AG09319 (cell line): Measurements from ENCODE around the gene P2RX6.
A peak's percentile ranks its signal among the peaks of the same experiment; 100 is the strongest.

Experiments
- DNase-seq: peaks from one replicate; pipeline ENCODE4 v3.0.0-alpha.2; 2010; ENCODE audit warnings: low read depth; ENCODE audit errors: extremely low read depth
- TF ChIP-seq, protein P1 (sequence below): IDR thresholded peaks from 2 replicates; pipeline ENCODE4 v1.5.1; 2011; ENCODE audit warnings: low read depth, mild to moderate bottlenecking, inconsistent platforms, low read length, moderate library complexity

Gene P2RX6

DNA sequence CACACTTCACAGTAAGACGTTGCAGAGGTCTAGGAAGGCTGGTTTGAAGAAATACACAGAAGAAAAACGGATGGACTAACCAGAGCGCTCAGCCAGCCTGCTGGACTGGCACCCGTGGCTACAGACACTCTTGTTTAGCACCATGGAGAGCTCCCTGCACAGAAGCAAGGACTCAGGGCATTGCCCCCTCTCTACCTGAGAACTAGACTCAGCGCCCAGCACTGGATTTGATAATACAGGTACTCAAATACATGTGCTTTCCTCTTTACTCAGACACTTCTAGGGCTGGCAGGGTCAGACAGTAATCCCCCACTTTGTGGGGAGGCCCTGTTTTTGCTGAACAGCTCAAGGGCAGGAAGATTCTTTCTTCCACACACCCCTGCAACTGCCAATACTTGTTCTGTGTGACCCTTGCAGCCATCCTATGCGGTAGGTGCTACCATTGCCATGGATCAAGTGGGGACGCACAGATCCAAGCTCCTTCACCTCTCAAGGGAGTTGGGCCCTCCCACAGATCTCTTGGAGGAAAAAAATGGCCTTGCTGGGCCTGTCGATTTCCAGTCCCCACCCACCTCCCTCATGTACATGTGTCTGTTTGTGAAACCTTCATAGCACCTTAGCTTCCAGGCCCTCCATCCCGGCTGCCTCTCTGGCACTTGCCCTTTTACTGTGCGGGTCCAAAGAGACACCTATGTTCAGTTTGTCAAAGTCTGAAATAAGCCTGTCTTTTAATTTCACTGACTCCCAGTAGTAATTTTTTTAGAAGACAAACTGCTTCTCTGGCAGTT lies 5.1 kb upstream of the P2RX6 start:
- TF ChIP-seq, protein P1, sequence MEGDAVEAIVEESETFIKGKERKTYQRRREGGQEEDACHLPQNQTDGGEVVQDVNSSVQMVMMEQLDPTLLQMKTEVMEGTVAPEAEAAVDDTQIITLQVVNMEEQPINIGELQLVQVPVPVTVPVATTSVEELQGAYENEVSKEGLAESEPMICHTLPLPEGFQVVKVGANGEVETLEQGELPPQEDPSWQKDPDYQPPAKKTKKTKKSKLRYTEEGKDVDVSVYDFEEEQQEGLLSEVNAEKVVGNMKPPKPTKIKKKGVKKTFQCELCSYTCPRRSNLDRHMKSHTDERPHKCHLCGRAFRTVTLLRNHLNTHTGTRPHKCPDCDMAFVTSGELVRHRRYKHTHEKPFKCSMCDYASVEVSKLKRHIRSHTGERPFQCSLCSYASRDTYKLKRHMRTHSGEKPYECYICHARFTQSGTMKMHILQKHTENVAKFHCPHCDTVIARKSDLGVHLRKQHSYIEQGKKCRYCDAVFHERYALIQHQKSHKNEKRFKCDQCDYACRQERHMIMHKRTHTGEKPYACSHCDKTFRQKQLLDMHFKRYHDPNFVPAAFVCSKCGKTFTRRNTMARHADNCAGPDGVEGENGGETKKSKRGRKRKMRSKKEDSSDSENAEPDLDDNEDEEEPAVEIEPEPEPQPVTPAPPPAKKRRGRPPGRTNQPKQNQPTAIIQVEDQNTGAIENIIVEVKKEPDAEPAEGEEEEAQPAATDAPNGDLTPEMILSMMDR, result no peak
- DNase-seq, result no peak

DNA sequence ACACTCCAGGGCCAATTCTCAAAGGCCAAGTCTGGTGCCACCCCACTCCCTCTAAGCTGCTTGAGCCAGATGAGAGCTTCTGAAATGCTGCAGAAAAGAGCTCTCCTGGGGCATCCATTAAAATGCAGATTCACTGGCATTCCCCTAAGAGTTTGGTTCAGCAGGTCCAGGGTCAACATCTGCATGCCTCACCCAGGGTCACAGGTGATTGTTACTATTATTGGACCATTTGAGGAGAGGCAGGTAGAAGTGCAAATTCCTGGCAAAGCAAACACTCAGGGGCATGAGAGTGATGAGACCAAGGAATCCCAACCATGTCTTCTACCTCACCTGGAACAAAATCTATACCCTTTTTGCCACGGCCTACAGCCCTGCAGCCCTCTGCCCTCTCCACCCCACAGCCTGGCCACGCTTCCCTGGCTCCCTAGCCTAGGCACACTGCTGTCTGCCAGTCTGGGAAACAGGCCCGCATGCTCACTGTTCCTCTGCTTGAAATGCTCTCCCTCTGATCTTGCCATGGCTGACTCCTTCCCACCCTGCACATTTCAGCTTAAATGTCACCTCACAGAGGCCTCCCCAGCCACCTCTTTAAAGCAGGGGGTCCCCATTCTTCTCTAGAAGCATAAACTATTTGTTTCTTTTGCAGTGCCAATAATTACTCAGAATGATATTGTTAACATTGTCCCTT lies 4.4 kb upstream of the P2RX6 start:
- TF ChIP-seq, protein P1, result no peak
- DNase-seq, result no peak

DNA sequence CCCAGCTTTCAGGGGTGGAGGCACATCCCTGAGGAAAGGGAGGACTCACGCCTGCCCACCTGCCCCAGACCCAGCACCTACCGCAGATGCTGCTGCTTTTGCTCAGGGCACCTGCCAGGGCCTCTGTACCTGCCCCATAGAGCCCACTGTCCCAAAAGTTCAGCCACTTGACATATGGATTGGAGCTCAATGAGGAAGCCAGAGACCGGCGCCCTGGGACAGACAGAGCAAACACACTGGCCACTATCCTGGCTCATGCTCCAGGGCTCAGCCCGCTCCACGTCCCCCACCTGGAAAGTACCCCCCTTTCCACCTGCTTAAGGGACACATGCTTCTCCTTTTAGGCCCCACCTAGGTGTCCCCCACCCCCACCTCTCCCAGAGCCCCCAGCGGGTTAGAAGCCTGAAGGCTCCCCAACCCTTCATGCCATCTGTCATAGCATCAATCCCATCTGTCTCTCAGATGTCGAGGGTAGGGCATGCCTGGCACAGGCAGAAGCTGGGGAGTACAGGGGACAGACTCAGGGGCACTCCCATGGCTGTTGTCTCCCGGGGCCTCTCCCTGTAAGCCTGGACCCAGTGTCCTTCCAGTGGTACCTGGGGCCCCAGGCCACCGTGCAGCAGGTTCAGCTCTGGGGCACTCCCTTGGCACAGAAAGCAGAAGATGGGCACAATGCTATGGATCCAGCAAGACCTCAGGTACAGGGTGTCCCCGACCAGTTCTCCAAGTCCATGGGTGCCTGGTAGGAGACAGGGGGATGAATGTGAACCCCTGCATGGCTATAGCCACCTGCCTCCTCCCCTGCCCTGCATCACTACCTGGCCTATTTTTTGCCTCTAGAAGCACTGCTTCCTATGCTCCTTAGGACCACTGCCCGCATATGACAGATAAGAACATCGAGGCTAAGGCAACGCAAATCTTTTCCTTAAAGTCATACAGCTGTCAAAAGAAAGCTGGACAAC lies 2.2 kb upstream of the P2RX6 start:
- no peak for DNase-seq
- TF ChIP-seq, protein P1, result no peak

DNA sequence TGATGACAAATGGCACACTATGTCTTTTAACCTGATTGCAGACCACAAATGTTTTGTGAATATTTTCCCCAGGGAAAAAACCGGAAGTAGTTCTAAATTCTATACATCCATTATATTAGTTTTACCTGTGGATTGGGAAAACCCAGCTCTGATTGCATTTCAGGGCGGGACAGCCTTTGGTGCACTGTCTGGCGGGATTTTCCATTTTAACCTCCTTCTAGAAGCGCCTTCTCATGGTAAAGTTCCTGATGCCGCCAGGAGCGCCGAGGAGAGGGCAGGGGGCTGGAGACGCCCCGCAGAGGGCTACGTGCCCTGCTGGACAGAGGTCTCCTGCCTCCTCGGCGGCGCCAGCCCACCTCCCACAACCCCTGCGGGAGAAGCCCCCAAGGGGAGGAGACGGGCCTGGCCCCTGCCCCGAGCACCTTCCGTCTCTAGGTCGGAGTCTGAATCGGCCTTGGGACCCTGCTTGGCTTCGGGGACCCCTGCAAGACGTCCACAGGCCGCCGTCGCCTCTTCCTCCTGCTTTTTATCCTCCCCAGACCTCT lies 1.2 kb upstream of the P2RX6 start:
- no peak for DNase-seq
- TF ChIP-seq, protein P1, result no peak

DNA sequence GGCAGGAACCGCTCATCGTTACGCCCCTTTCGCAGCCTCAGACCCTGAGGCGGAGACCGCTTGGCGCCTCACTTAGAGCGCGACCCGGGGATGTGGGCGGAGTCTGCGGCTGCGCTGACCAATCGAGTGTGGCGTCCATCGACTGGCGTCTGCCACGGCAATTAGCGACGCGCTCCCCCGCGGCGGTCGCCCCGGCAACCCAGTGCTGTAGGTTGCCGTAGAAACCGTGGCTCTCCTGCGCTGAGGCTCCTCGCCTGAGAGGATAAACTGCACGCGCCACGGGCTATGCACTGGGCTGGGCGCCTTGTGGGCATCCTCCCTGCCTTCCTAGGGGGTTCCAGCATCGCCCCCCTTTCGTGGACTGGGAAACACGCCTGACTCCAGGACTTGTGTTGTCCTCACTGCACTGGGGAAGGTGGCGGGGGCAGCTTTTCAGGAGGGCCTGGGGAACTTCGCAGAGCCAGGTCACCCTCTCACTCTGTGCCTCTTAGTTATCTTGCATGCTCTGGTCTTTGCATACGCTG lies 701 bp upstream of the P2RX6 start:
- DNase-seq, result peak; percentile 71
- TF ChIP-seq, protein P1, result no peak

DNA sequence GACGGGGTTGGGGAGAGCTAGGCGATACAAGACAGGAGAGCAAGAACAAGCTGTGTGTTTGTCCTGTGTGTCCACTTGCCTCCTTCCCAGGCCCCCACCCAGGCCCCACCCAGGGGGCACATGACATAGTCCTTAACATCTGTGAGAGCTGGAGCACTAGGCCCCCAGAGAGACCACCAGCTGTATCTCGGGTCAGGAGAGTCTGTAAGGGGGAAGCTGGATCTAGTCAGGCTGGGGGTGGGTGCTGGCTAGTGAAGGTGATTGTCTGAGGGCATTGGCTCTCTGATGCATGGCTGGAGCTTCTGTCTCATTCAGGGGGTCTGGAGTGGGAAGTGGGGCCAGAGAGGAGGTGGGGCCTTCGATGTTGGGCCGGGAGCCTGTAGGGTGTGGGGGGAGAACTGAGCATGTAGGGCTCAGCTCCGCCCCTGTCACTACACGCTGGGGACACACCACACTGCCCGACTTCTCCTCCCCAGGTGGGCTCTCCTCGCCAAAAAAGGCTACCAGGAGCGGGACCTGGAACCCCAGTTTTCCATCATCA lies 571 bp downstream of the P2RX6 start:
- no peak for DNase-seq
- TF ChIP-seq, protein P1, result no peak
